Measurements from ENCODE around the gene DDX42. TPM values are rescaled to one million over a fixed set of nuclear protein-coding genes. Genes with fewer than 3 reads are reported as not detected.
A peak's percentile ranks its signal among the peaks of the same experiment; 100 is the strongest.

DDX42 gene
- total and polyA plus RNA-seq, 2 of the 13 experiments (the other 11 are each of a cell fraction or from before 2014, with no cell fraction given), result 87.2 to 92.9 TPM

GRCh38 chr17:63741408-63742173, 32.4 kb upstream of the DDX42 start, which contains the start of gene STRADA (continued):
- TF ChIP-seq ZNF468 (CRISPR knock-in tag; IDR thresholded peaks at IDR 0.05), result peak; percentile 34; the same call in 1 of the 2 replicates
- TF ChIP-seq ZNF138 (CRISPR knock-in tag; IDR thresholded peaks at IDR 0.05; ENCODE audit: low read depth), result peak; percentile 28; the same call in 1 of the 2 replicates
- peak; percentile 94 for TF ChIP-seq ZNF639 (CRISPR knock-in tag; conservative IDR thresholded peaks at IDR 0.05)
- peak; percentile 39; the same call in 1 of the 2 replicates for TF ChIP-seq NR2F2 (IDR thresholded peaks at IDR 0.05; ENCODE audit: borderline replicate concordance, low read depth)
- TF ChIP-seq ZHX1 (CRISPR knock-in tag; IDR thresholded peaks at IDR 0.05; ENCODE audit: low read depth), result peak; percentile 27; the same call in 1 of the 2 replicates
- peak; percentile 97 for TF ChIP-seq ZNF776 (CRISPR knock-in tag; IDR thresholded peaks at IDR 0.05)
- peak; percentile 93 for TF ChIP-seq SAP130 (CRISPR knock-in tag; IDR thresholded peaks at IDR 0.05; ENCODE audit: low read depth)
- TF ChIP-seq ZFP1 (CRISPR knock-in tag; IDR thresholded peaks at IDR 0.05), result peak; percentile 43
- no peak for TF ChIP-seq ZNF549 (CRISPR knock-in tag; IDR thresholded peaks at IDR 0.05)
- peak; percentile 61; the same call in 1 of the 2 replicates for TF ChIP-seq ZNF616 (CRISPR knock-in tag; IDR thresholded peaks at IDR 0.05; ENCODE audit: low read depth)
- TF ChIP-seq CENPT (CRISPR knock-in tag; IDR thresholded peaks at IDR 0.05; ENCODE audit: low read depth), result peak; percentile 25; the same call in 1 of the 2 replicates
- TF ChIP-seq TFE3 (CRISPR knock-in tag; IDR thresholded peaks at IDR 0.05), result no peak; the same call in 1 of the 2 replicates
- peak; percentile 86 for TF ChIP-seq ZNF263 (CRISPR knock-in tag; IDR thresholded peaks at IDR 0.05)
- 0 out of 2 replicates have a peak, but pooled peaks have one; percentile 39 for TF ChIP-seq NCOR1 (IDR thresholded peaks at IDR 0.05; ENCODE audit: borderline replicate concordance, low read length)
- TF ChIP-seq NKX3-1 (CRISPR knock-in tag; IDR thresholded peaks at IDR 0.05), result 0 out of 2 replicates have a peak, but pooled peaks have one; percentile 56
- peak; percentile 71 for TF ChIP-seq XRCC5 (optimal IDR thresholded peaks at IDR 0.05; ENCODE audit: low read length)
- peak; percentile 95; the same call in 1 of the 2 replicates for TF ChIP-seq ZNF598 (CRISPR knock-in tag; IDR thresholded peaks at IDR 0.05; ENCODE audit: borderline replicate concordance)
- TF ChIP-seq BRF2 (CRISPR knock-in tag; IDR thresholded peaks at IDR 0.05), result 0 out of 2 replicates have a peak, but pooled peaks have one; percentile 60
- TF ChIP-seq ZSCAN22 (CRISPR knock-in tag; IDR thresholded peaks at IDR 0.05), result 0 out of 2 replicates have a peak, but pooled peaks have one; percentile 16
- peak; percentile 73 for TF ChIP-seq ZNF510 (CRISPR knock-in tag; IDR thresholded peaks at IDR 0.05; ENCODE audit: low read depth)
- peak; percentile 77 for TF ChIP-seq ZNF543 (CRISPR knock-in tag; IDR thresholded peaks at IDR 0.05)
